ENCODE results near the gene DNASE1L2. TPM values are rescaled to one million over a fixed set of nuclear protein-coding genes. Genes with fewer than 3 reads are reported as not detected.
A peak's percentile ranks its signal among the peaks of the same experiment; 100 is the strongest.

Gene DNASE1L2
- total RNA-seq, 1 donor from 2014 or later: 0.21 TPM

GRCh38 chr16:2267913-2268666 is 31.8 kb downstream of the DNASE1L2 start, which contains the start of gene RNPS1:
RNPS1 (minus strand) TSS chr16:2268126; CDS start chr16:2264643, 3,483 bp downstream.
- H3K4me3 ChIP-seq (ENCODE audit: low read depth, low read length): peak within 1 kb of the TSS; percentile 67
- no peak for TF ChIP-seq CTCF (IDR thresholded peaks at IDR 0.05; ENCODE audit: insufficient read depth, low read length, poor library complexity, severe bottlenecking)
- DNase-seq (ENCODE audit: low read depth): peak; percentile 80
- no peaks in the 10 kb centered on the region for H3K27me3 ChIP-seq (ENCODE audit: control insufficient read depth, insufficient read depth, low read length)
- no peaks in the 10 kb centered on the region for H3K36me3 ChIP-seq (ENCODE audit: control insufficient read depth, insufficient read depth, low read length)

DNA sequence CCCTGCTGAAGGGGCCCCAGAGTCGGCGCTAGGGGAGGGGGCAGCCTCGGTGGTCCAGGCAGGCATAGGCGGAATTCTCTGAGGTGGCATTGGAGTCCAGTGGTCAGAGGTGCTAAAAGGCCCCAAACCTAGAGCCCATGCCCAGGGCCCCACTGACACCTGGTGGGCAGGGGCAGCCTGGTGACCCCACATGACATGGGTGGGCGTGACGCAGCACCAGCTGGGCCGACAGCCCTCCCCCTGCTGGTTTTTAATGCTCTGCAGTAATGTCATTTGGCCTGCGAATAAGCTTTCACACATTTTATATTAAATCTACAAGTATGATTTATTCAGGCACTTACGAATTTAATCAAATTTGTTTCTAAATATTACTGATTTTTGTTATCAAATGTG is 33.8 kb downstream of the DNASE1L2 start:
- Histone ChIP-seq H3K36me3 (ENCODE audit: control insufficient read depth, insufficient read depth, low read length) (no peaks in the 10 kb centered on the region), H3K27me3 (ENCODE audit: control insufficient read depth, insufficient read depth, low read length) (no peaks in the 10 kb centered on the region), H3K4me3 (ENCODE audit: low read depth, low read length) (no peak overlapping the region)
- no peak for DNase-seq (ENCODE audit: low read depth)
- no peak for TF ChIP-seq CTCF (IDR thresholded peaks at IDR 0.05; ENCODE audit: insufficient read depth, low read length, poor library complexity, severe bottlenecking)

- TF ChIP-seq CTCF (IDR thresholded peaks at IDR 0.05; ENCODE audit: insufficient read depth, low read length, poor library complexity, severe bottlenecking): no peak
- H3K36me3 ChIP-seq (ENCODE audit: control insufficient read depth, insufficient read depth, low read length): no peaks in the 10 kb centered on the region
- no peaks in the 10 kb centered on the region for H3K27me3 ChIP-seq (ENCODE audit: control insufficient read depth, insufficient read depth, low read length)
- H3K4me3 ChIP-seq (ENCODE audit: low read depth, low read length): no peak overlapping the region
- no peak for DNase-seq (ENCODE audit: low read depth)
Observed at GRCh38 chr16:2270588-2271470, 34.6 kb downstream of the DNASE1L2 start.

- Histone ChIP-seq H3K27me3 (ENCODE audit: control insufficient read depth, insufficient read depth, low read length) (no peaks in the 10 kb centered on the region), H3K36me3 (ENCODE audit: control insufficient read depth, insufficient read depth, low read length) (no peaks in the 10 kb centered on the region), H3K4me3 (ENCODE audit: low read depth, low read length) (no peak overlapping the region)
- TF ChIP-seq CTCF (IDR thresholded peaks at IDR 0.05; ENCODE audit: insufficient read depth, low read length, poor library complexity, severe bottlenecking): no peak
- DNase-seq (ENCODE audit: low read depth): no peak
Observed at GRCh38 chr16:2271848-2272461, 35.7 kb downstream of the DNASE1L2 start.

GRCh38 chr16:2273484-2273883 is 37.2 kb downstream of the DNASE1L2 start:
- H3K36me3 ChIP-seq (ENCODE audit: control insufficient read depth, insufficient read depth, low read length): no peaks in the 10 kb centered on the region
- no peak for DNase-seq (ENCODE audit: low read depth)
- no peak for TF ChIP-seq CTCF (IDR thresholded peaks at IDR 0.05; ENCODE audit: insufficient read depth, low read length, poor library complexity, severe bottlenecking)
- no peak overlapping the region for H3K4me3 ChIP-seq (ENCODE audit: low read depth, low read length)
- no peaks in the 10 kb centered on the region for H3K27me3 ChIP-seq (ENCODE audit: control insufficient read depth, insufficient read depth, low read length)
